Sigmoid colon (tissue), 4 donors: ENCODE results near the gene BPNT1.

Experiments
- CTCF ChIP-seq, 4 experiments: fragments of 450-650 bp in 3 of 4; fragments of 200-600 bp in 1 of 4; IDR thresholded peaks; one replicate each; pipeline ENCODE4 v1.5.1; 2016 to 2019; ENCODE audit warnings: antibody characterized with exemption in 4 of 4, mild to moderate bottlenecking in 3 of 4, moderate library complexity in 2 of 4
- EP300 ChIP-seq, 4 donors: sonication (generic); formaldehyde crosslinking; IDR thresholded peaks; one replicate each; pipeline ENCODE4 v1.6.1; 2017; ENCODE audit warnings: antibody characterized with exemption in 4 of 4
- POLR2A ChIP-seq, 2 donors: fragments of 450-650 bp; IDR thresholded peaks; one replicate each; pipeline ENCODE4 v1.6.1; 2016; ENCODE audit warnings: antibody characterized with exemption in 2 of 2, mild to moderate bottlenecking in 2 of 2, moderate library complexity in 2 of 2
- POLR2AphosphoS5 ChIP-seq, 4 donors: sonication (generic); formaldehyde crosslinking; IDR thresholded peaks; one replicate each; pipeline ENCODE4 v1.6.1; 2017; ENCODE audit warnings: antibody characterized with exemption in 4 of 4

- TF ChIP-seq CTCF (IDR thresholded peaks at IDR 0.05) (no peak), POLR2A (IDR thresholded peaks at IDR 0.05) (no peak), POLR2AphosphoS5 (IDR thresholded peaks at IDR 0.05) (no peak), EP300 (IDR thresholded peaks at IDR 0.05) (no peak)
Observed at GRCh38 chr1:220093361-220094015, 3.9 kb upstream of the BPNT1 start.
